Measurements from ENCODE around the gene BRI3BP.
"Not testable (repeated sequence)": the region's sequence is repeated elsewhere in the genome, so short reads cannot be mapped to it uniquely, and the experiment has no call there.

Gene BRI3BP

GRCh38 chr12:124975276-124975675 is 18.2 kb upstream of the BRI3BP start:
- no peak for DNase-seq

GRCh38 chr12:124976999-124977398 is 16.4 kb upstream of the BRI3BP start:
- no peak for DNase-seq

GRCh38 chr12:124979568-124979967 is 13.9 kb upstream of the BRI3BP start:
- DNase-seq: no peak

GRCh38 chr12:124980098-124980892 is 13.2 kb upstream of the BRI3BP start:
- DNase-seq: no peak

GRCh38 chr12:124986876-124987275 is 6.6 kb upstream of the BRI3BP start:
- DNase-seq: not testable (repeated sequence)

- DNase-seq: peak; percentile 73
These were observed 395 bp upstream of the BRI3BP start for GRCh38 chr12:124992874-124993625.

- DNase-seq: no peak
These were observed 1.1 kb downstream of the BRI3BP start for GRCh38 chr12:124994437-124994975.

GRCh38 chr12:124995200-124995961 is 1.9 kb downstream of the BRI3BP start:
- DNase-seq: no peak

- no peak for DNase-seq
These were observed 5.3 kb downstream of the BRI3BP start for GRCh38 chr12:124998705-124999104.

- no peak for DNase-seq
These were observed 8.2 kb downstream of the BRI3BP start for GRCh38 chr12:125001636-125002035.

GRCh38 chr12:125003021-125003420 is 9.6 kb downstream of the BRI3BP start:
- DNase-seq: no peak

- DNase-seq: no peak
These were observed 11.2 kb downstream of the BRI3BP start for GRCh38 chr12:125004621-125005020.

GRCh38 chr12:125005652-125006051 is 12.2 kb downstream of the BRI3BP start:
- no peak for DNase-seq

GRCh38 chr12:125006365-125006764 is 12.9 kb downstream of the BRI3BP start:
- DNase-seq: no peak

GRCh38 chr12:125013816-125014442 is 20.5 kb downstream of the BRI3BP start:
- peak; percentile 31 for DNase-seq

- DNase-seq: peak; percentile 29
These were observed 21.1 kb downstream of the BRI3BP start for GRCh38 chr12:125014526-125014925.

GRCh38 chr12:125015680-125016310 is 22.4 kb downstream of the BRI3BP start:
- DNase-seq: peak; percentile 85

GRCh38 chr12:125017801-125018200 is 24.4 kb downstream of the BRI3BP start:
- DNase-seq: no peak

GRCh38 chr12:125018356-125018755 is 24.9 kb downstream of the BRI3BP start:
- no peak for DNase-seq

- DNase-seq: no peak
These were observed 27.7 kb downstream of the BRI3BP start for GRCh38 chr12:125021096-125021495.

GRCh38 chr12:125021771-125022170 is 28.3 kb downstream of the BRI3BP start:
- DNase-seq: no peak

- no peak for DNase-seq
These were observed 29.6 kb downstream of the BRI3BP start for GRCh38 chr12:125023065-125023464.

Data from NCI-H1436 treated with DMSO at 0.1 percent for 48 hours (cell line).